Osteoblast (primary cell): ENCODE measurements around the gene SLX4. TPM values are rescaled to one million over a fixed set of nuclear protein-coding genes. Genes with fewer than 3 reads are reported as not detected.

Experiments
- DNase-seq: peaks from one replicate; pipeline ENCODE4 v3.0.0; 2011; ENCODE audit warnings: low spot score, mixed read lengths; ENCODE audit not compliant: insufficient read length; ENCODE audit errors: missing footprints
- H2AFZ ChIP-seq: 2 replicates; pipeline ENCODE4 v1.6.0; 2011; ENCODE audit warnings: mild to moderate bottlenecking, low read length
- H3K27ac ChIP-seq: 2 replicates; pipeline ENCODE4 v1.5.1; 2011; ENCODE audit warnings: mild to moderate bottlenecking, low read depth, low read length, moderate library complexity
- H3K27me3 ChIP-seq: 2 replicates; pipeline ENCODE4 v1.6.0; 2012; ENCODE audit warnings: mild to moderate bottlenecking, control low read depth, inconsistent platforms, low read length, moderate library complexity; ENCODE audit not compliant: insufficient read depth
- H3K36me3 ChIP-seq: 2 replicates; pipeline ENCODE4 v1.5.1; 2011; ENCODE audit warnings: mild to moderate bottlenecking, low read length, control low read depth, moderate library complexity; ENCODE audit not compliant: insufficient read depth
- H3K4me1 ChIP-seq: 2 replicates; pipeline ENCODE4 v1.5.1; 2011; ENCODE audit warnings: mild to moderate bottlenecking, low read length, control low read depth, moderate library complexity; ENCODE audit not compliant: insufficient read depth
- H3K4me2 ChIP-seq: 2 replicates; pipeline ENCODE4 v1.6.0; 2011; ENCODE audit warnings: mild to moderate bottlenecking, low read length; ENCODE audit not compliant: insufficient read depth
- H3K4me3 ChIP-seq: fragments of 200-600 bp; sonication (generic); 3 replicates; pipeline ENCODE4 v1.5.1; 2012; ENCODE audit warnings: mild to moderate bottlenecking, low read length, inconsistent platforms; ENCODE audit not compliant: insufficient read depth
- H3K79me2 ChIP-seq: 2 replicates; pipeline ENCODE4 v1.6.0; 2012; ENCODE audit warnings: mild to moderate bottlenecking, low read length, control low read depth, inconsistent platforms; ENCODE audit not compliant: insufficient read depth
- H3K9me3 ChIP-seq: 2 replicates; pipeline ENCODE4 v1.5.1; 2011; ENCODE audit warnings: low read depth, low read length, control low read depth
- H4K20me1 ChIP-seq: 2 replicates; pipeline ENCODE4 v1.6.0; 2012; ENCODE audit warnings: mild to moderate bottlenecking, low read length, control low read depth; ENCODE audit not compliant: insufficient read depth
- total RNA-seq: library from RNA; depleted of rRNA; stranded (reverse); fragments of >200 nt; gene quantifications from 2 replicates; pipeline ENCODE4 v1.2.3, GENCODE V29; 2012
- TF ChIP-seq, protein P1 (sequence below): IDR thresholded peaks from 2 replicates; pipeline ENCODE4 v1.5.1; 2011; ENCODE audit warnings: mild to moderate bottlenecking, low read depth, low read length, moderate library complexity; ENCODE audit errors: extremely low read depth

SLX4 gene
- total RNA-seq, 1 donor: 4.0 TPM

DNA sequence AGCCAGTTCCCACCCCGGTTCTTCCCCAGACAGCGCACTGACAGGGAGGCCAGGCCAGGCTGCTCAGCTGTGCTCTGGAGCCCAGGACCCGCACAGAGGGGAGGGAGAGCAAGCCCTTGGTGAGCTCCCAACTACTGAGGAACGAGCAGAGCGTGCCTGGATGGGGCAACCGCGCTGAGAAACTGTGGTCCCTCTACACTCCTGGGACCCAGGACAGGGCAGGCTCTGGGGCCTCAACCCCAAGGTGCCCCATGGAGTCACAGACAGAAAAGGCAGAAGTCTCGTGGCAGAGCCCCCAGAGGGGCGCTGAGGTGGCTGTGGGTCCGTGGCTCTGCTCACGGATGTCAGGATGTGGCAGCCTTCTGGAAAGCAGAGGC is 16.3 kb downstream of the SLX4 start:
- DNase-seq: no peak
- no peaks in the 10 kb centered on the region for H3K27me3 ChIP-seq
- H3K36me3 ChIP-seq: peaks cover 21% of the 10 kb centered on the region
- H3K4me2 ChIP-seq: no peak overlapping the region
- no peaks in the 10 kb centered on the region for H3K4me1 ChIP-seq
- H3K27ac ChIP-seq: no peak overlapping the region
- peaks cover 1% of the 10 kb centered on the region for H3K9me3 ChIP-seq
- no peaks in the 10 kb centered on the region for H3K79me2 ChIP-seq
- H4K20me1 ChIP-seq: no peaks in the 10 kb centered on the region
- no peak overlapping the region for H3K4me3 ChIP-seq
- H2AFZ ChIP-seq: no peak overlapping the region
- TF ChIP-seq, protein P1, sequence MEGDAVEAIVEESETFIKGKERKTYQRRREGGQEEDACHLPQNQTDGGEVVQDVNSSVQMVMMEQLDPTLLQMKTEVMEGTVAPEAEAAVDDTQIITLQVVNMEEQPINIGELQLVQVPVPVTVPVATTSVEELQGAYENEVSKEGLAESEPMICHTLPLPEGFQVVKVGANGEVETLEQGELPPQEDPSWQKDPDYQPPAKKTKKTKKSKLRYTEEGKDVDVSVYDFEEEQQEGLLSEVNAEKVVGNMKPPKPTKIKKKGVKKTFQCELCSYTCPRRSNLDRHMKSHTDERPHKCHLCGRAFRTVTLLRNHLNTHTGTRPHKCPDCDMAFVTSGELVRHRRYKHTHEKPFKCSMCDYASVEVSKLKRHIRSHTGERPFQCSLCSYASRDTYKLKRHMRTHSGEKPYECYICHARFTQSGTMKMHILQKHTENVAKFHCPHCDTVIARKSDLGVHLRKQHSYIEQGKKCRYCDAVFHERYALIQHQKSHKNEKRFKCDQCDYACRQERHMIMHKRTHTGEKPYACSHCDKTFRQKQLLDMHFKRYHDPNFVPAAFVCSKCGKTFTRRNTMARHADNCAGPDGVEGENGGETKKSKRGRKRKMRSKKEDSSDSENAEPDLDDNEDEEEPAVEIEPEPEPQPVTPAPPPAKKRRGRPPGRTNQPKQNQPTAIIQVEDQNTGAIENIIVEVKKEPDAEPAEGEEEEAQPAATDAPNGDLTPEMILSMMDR: no peak

DNA sequence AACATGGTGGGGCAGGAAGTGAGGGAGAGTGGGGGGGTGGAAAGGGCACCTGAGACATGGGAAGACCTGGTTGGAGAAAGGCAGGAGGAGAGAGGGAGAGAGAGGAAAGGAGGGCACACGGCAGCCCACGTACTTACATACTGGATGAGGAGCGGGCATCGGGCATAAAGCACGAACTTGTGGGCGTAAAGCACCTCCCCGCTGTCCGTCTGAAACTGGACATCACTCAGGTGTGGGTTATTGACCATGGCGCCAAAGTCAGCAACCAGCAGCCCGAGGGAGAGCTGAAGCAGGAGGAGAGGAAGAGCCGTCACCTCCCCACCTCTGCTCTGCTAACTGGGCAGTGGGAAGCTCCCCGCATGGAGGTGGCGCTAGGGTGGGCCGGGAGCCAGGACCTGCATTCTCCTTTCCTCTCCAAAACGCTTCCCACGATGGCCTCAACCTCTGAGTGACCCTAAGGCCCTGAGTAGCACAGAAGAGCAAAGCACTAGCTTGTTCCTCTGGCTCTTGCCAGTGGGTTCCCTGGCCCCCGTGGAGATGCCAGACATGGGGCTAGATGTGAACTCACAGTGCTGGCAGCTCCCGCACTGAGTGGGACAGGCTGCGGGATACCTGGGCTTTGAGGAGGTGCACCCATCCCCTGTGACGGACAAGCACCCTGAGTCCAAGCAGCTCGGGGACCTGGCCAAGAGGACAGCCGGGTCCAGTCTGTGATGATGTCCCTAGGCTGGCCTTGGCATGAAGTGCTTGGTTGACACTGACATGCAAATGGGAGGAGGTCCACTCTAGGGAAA is 16.9 kb downstream of the SLX4 start:
- Histone ChIP-seq H2AFZ (no peak overlapping the region), H3K4me1 (no peaks in the 10 kb centered on the region), H3K36me3 (peaks cover 16% of the 10 kb centered on the region), H3K9me3 (no peaks in the 10 kb centered on the region), H3K79me2 (no peaks in the 10 kb centered on the region), H3K4me2 (no peak overlapping the region), H3K27ac (no peak overlapping the region), H4K20me1 (no peaks in the 10 kb centered on the region), H3K4me3 (no peak overlapping the region), H3K27me3 (no peaks in the 10 kb centered on the region)
- DNase-seq: peak; percentile 64
- TF ChIP-seq, protein P1: no peak

DNA sequence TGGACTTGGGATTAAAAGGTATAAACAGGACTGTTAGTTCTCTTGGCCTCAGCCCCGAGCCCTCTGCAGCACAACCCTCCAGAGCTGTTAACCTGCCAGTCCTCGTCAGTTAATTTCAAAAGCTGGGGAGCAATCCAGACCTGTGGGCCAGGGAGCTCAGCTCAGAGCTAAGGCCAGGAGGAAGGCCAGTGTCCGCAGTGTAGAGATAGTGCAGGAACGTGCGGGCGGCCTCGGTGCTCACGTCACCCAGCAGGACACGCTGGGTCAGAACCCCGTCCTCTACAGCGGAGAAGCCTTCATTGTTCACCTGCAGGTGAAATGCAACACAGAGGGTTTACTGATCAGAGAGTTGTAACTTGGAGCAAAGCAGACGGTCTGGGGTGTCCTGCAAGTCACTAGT is 18.8 kb downstream of the SLX4 start:
- H3K27ac ChIP-seq: no peak overlapping the region
- no peaks in the 10 kb centered on the region for H4K20me1 ChIP-seq
- no peak overlapping the region for H2AFZ ChIP-seq
- TF ChIP-seq, protein P1: no peak
- no peak overlapping the region for H3K4me2 ChIP-seq
- no peaks in the 10 kb centered on the region for H3K79me2 ChIP-seq
- H3K27me3 ChIP-seq: no peaks in the 10 kb centered on the region
- peak; percentile 53 for DNase-seq
- no peaks in the 10 kb centered on the region for H3K9me3 ChIP-seq
- no peak overlapping the region for H3K4me3 ChIP-seq
- H3K36me3 ChIP-seq: peaks cover 11% of the 10 kb centered on the region
- H3K4me1 ChIP-seq: no peaks in the 10 kb centered on the region

DNA sequence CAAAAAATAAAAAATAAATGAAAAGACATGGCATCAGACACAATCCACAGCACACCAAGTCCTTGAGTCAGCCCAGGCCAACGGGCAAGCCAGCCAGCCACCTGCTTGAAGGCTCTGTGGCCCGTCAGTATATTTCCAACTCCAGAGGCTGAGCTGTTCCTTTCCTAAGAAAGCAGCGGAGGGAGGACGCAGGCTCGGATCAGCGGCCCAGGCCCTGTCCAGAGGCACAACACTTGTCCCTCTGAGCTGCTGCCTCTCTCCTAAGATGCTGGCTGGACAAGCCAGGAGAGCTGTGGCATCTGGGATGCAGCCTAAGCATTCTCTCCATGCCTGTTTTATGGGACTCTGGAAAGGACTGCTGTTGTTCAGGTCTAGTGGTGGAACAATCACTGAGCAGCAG is 19.4 kb downstream of the SLX4 start:
- Histone ChIP-seq H3K27ac (no peak overlapping the region), H3K9me3 (no peaks in the 10 kb centered on the region), H3K79me2 (no peaks in the 10 kb centered on the region), H3K27me3 (no peaks in the 10 kb centered on the region), H3K36me3 (peaks cover 11% of the 10 kb centered on the region), H3K4me3 (no peak overlapping the region), H4K20me1 (no peaks in the 10 kb centered on the region), H3K4me2 (no peak overlapping the region), H3K4me1 (no peaks in the 10 kb centered on the region), H2AFZ (no peak overlapping the region)
- DNase-seq: peak; percentile 42
- TF ChIP-seq, protein P1: no peak
